Fibroblast of lung (primary cell): Measurements from ENCODE around the gene KCTD15. TPM values are rescaled to one million over a fixed set of nuclear protein-coding genes. Genes with fewer than 3 reads are reported as not detected.

Source experiments
- DNase-seq, 2 donors: peaks; one replicate each; pipeline versions ENCODE4 v3.0.0 to v3.0.0-alpha.2; 2010; ENCODE audit warnings: low read depth in 2 of 2
- H2AFZ ChIP-seq: 2 replicates; pipeline ENCODE4 v1.5.1; 2012; ENCODE audit warnings: low read length, control low read depth, inconsistent platforms
- H3K27ac ChIP-seq: 2 replicates; pipeline ENCODE4 v1.5.1; 2011; ENCODE audit warnings: low read length, control low read depth; ENCODE audit not compliant: insufficient read depth
- H3K27me3 ChIP-seq: 2 replicates; pipeline ENCODE4 v1.5.1; 2011; ENCODE audit warnings: mild to moderate bottlenecking, low read length; ENCODE audit not compliant: control insufficient read depth, insufficient read depth
- H3K36me3 ChIP-seq: 2 replicates; pipeline ENCODE4 v1.5.1; 2011; ENCODE audit warnings: low read length; ENCODE audit not compliant: control insufficient read depth, insufficient read depth
- H3K4me1 ChIP-seq: 2 replicates; pipeline ENCODE4 v1.5.1; 2011; ENCODE audit warnings: low read length; ENCODE audit not compliant: control insufficient read depth, insufficient read depth; ENCODE audit errors: extremely low read depth
- H3K4me2 ChIP-seq: 2 replicates; pipeline ENCODE4 v1.5.1; 2011; ENCODE audit warnings: low read length, control low read depth; ENCODE audit not compliant: insufficient read depth; ENCODE audit errors: extremely low read depth
- H3K4me3 ChIP-seq, 4 experiments: fragments of 200-600 bp in 1 of 4; sonication (generic) in 1 of 4; replicated peaks in 1 of 4; 2 replicates each; pipeline ENCODE4 v1.5.1; 2011 to 2016; ENCODE audit warnings: low read length in 4 of 4, low read depth in 3 of 4, mild to moderate bottlenecking in 3 of 4, control low read depth in 2 of 4, inconsistent platforms in 1 of 4, mixed read lengths in 1 of 4; ENCODE audit not compliant: insufficient read depth in 1 of 4; ENCODE audit errors: control extremely low read depth in 1 of 4
- H3K79me2 ChIP-seq: 2 replicates; pipeline ENCODE4 v1.5.1; 2012; ENCODE audit warnings: mild to moderate bottlenecking, low read length, inconsistent platforms; ENCODE audit not compliant: control insufficient read depth, insufficient read depth
- H3K9ac ChIP-seq: 2 replicates; pipeline ENCODE4 v1.5.1; 2011; ENCODE audit warnings: mild to moderate bottlenecking, low read length, control low read depth; ENCODE audit not compliant: insufficient read depth
- H3K9me3 ChIP-seq: 2 replicates; pipeline ENCODE4 v1.5.1; 2012; ENCODE audit warnings: low read depth, low read length; ENCODE audit not compliant: control insufficient read depth, insufficient read depth
- H4K20me1 ChIP-seq: 2 replicates; pipeline ENCODE4 v1.5.1; 2011; ENCODE audit warnings: low read length; ENCODE audit not compliant: control insufficient read depth, insufficient read depth; ENCODE audit errors: extremely low read depth
- EZH2 ChIP-seq: IDR thresholded peaks from 2 replicates; pipeline ENCODE4 v1.5.1; 2012; ENCODE audit warnings: low read length, control low read depth, mild to moderate bottlenecking; ENCODE audit errors: missing control alignments
- polyA plus RNA-seq, 2 donors: library from polyadenylated mRNA; depleted of rRNA in 1 of 2; stranded (reverse) in 1 of 2; unstranded in 1 of 2; fragments of >200 nt; gene quantifications; 2 replicates each; pipeline ENCODE4 v1.2.1, GENCODE V29; 2011 to 2012; ENCODE audit warnings: missing spikeins in 1 of 2
- total RNA-seq: library from RNA; depleted of rRNA; stranded (reverse); fragments of >200 nt; gene quantifications from 2 replicates; pipeline ENCODE4 v1.2.1, GENCODE V29; 2014
- TF ChIP-seq, protein P1 (sequence below), 2 donors: IDR thresholded peaks in 1 of 2; conservative IDR thresholded peaks in 1 of 2; 1 replicate in 1 of 2; 2 replicates in 1 of 2; pipeline ENCODE4 v1.5.1; 2011 to 2012; ENCODE audit warnings: low read length in 2 of 2, control low read depth in 1 of 2, inconsistent platforms in 1 of 2, low read depth in 1 of 2, mild to moderate bottlenecking in 1 of 2

Gene KCTD15
- total and polyA plus RNA-seq, 2 donors (not counting 1 experiment from before 2014, with no cell fraction given) = 3.3 to 9.7 TPM

DNA sequence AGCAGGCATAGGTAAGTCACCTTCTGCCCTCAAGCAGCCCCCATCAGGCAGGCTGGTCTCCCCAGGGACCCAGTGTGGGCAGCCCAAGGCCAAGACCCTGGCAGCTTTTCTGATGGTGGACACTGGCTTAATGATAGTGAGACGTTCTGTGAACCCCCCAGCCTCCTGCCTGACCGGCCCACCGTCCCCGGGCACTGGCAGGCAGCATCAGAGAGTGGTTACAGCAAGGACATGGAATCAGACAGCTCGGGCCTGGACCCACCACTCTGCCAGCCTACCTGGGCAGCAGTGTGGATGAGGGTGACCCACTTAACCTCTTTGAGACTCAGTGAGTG, 45.3 kb upstream of the KCTD15 start:
- H2AFZ ChIP-seq = no peak overlapping the region
- H3K79me2 ChIP-seq = no peaks in the 10 kb centered on the region
- no peaks in the 10 kb centered on the region for H3K36me3 ChIP-seq
- no peaks in the 10 kb centered on the region for H3K9me3 ChIP-seq
- TF ChIP-seq, protein P1, sequence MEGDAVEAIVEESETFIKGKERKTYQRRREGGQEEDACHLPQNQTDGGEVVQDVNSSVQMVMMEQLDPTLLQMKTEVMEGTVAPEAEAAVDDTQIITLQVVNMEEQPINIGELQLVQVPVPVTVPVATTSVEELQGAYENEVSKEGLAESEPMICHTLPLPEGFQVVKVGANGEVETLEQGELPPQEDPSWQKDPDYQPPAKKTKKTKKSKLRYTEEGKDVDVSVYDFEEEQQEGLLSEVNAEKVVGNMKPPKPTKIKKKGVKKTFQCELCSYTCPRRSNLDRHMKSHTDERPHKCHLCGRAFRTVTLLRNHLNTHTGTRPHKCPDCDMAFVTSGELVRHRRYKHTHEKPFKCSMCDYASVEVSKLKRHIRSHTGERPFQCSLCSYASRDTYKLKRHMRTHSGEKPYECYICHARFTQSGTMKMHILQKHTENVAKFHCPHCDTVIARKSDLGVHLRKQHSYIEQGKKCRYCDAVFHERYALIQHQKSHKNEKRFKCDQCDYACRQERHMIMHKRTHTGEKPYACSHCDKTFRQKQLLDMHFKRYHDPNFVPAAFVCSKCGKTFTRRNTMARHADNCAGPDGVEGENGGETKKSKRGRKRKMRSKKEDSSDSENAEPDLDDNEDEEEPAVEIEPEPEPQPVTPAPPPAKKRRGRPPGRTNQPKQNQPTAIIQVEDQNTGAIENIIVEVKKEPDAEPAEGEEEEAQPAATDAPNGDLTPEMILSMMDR (conservative IDR thresholded peaks at IDR 0.05 in 1 of 2, IDR thresholded peaks at IDR 0.05 in 1 of 2; ENCODE audit: low read depth in 1 of 2, low read length in 2 of 2) = no peak
- no peak for TF ChIP-seq EZH2
- no peak overlapping the region for H3K9ac ChIP-seq
- no peak overlapping the region for H3K4me2 ChIP-seq
- no peak overlapping the region for H3K27ac ChIP-seq
- no peaks in the 10 kb centered on the region for H4K20me1 ChIP-seq
- no peak for DNase-seq
- no peak overlapping the region for H3K4me3 ChIP-seq
- H3K27me3 ChIP-seq = no peaks in the 10 kb centered on the region
- H3K4me1 ChIP-seq = no peaks in the 10 kb centered on the region

DNA sequence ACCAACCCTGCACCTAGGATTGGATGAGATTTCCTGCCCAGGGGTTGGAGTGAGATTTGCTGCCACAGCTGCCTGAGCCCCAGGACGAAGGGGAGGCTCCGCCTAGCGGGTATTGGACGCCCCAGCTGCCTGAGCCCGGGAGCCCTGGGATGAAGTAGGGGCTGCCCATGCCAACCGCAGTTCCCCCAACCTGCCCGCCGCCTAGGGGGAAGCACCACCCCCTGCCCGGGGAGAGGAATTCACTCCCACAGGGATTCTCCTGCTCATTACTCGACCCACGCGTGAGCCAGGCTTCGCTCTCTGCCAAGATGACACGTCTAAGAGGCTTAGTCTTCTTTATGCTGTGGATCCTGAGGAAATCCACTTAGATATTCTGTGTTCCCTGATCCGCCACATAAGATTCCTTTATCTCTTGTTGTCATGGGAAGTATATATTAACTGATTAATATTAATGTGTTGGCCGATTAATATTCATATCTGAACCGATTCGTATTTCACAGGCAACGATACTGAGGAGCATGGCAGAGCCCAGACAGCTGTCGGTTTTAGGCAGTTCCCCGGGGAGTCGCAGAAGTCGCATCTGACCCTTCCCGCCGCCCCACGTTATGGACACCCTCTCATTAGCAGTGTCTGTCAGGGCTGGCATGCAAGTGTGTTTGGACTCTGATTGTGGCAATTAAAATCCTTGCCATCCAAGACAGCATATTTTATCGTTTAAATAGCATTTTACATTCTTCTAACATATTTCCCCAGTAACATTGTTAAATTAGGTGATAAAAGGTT, 44.5 kb upstream of the KCTD15 start:
- Histone ChIP-seq H3K9me3 (no peaks in the 10 kb centered on the region), H3K36me3 (no peaks in the 10 kb centered on the region), H3K4me1 (no peaks in the 10 kb centered on the region), H3K79me2 (no peaks in the 10 kb centered on the region), H3K27me3 (no peaks in the 10 kb centered on the region), H3K27ac (no peak overlapping the region), H2AFZ (no peak overlapping the region), H3K9ac (no peak overlapping the region), H3K4me2 (no peak overlapping the region), H4K20me1 (no peaks in the 10 kb centered on the region), H3K4me3 (no peak overlapping the region)
- no peak for TF ChIP-seq EZH2
- TF ChIP-seq, protein P1 (conservative IDR thresholded peaks at IDR 0.05 in 1 of 2, IDR thresholded peaks at IDR 0.05 in 1 of 2; ENCODE audit: low read depth in 1 of 2, low read length in 2 of 2) = no peak
- no peak for DNase-seq

GRCh38 chr19:33752945-33753344, 43.7 kb upstream of the KCTD15 start:
- no peaks in the 10 kb centered on the region for H3K9me3 ChIP-seq
- no peak overlapping the region for H3K4me2 ChIP-seq
- H3K79me2 ChIP-seq = no peaks in the 10 kb centered on the region
- no peak overlapping the region for H2AFZ ChIP-seq
- H4K20me1 ChIP-seq = no peaks in the 10 kb centered on the region
- TF ChIP-seq EZH2 = no peak
- TF ChIP-seq, protein P1 (conservative IDR thresholded peaks at IDR 0.05 in 1 of 2, IDR thresholded peaks at IDR 0.05 in 1 of 2; ENCODE audit: low read depth in 1 of 2, low read length in 2 of 2) = no peak
- H3K27ac ChIP-seq = no peak overlapping the region
- DNase-seq = no peak
- no peaks in the 10 kb centered on the region for H3K27me3 ChIP-seq
- no peak overlapping the region for H3K9ac ChIP-seq
- no peaks in the 10 kb centered on the region for H3K36me3 ChIP-seq
- no peak overlapping the region for H3K4me3 ChIP-seq
- no peaks in the 10 kb centered on the region for H3K4me1 ChIP-seq
